PC-3 (cell line): ENCODE measurements around the gene CSNK1A1. TPM values are rescaled to one million over a fixed set of nuclear protein-coding genes. Genes with fewer than 3 reads are reported as not detected.

Source experiments
- ATAC-seq: fragments of 200-7000 bp; cut with Tn5 transposase; 2 replicates; pipeline ENCODE4 v1.9.1; 2020; ENCODE audit warnings: mild to moderate bottlenecking, moderate library complexity
- BruUV-seq: library from RNA; stranded (reverse); fragments of 400-500 nt; replicated peaks from 2 replicates; lab custom pipeline; 2021; lab: Mats Ljungman, UMichigan
- CTCF ChIA-PET: fragments of 300-600 bp; sonication (Branson Sonifier 250); formaldehyde crosslinking; loops from one replicate; lab custom pipeline; 2022; ENCODE audit warnings: antibody characterized with exemption; lab: Charles Lee
- POLR2A ChIA-PET: fragments of 300-600 bp; sonication (Branson Sonifier 250); formaldehyde crosslinking; loops from one replicate; lab custom pipeline; 2022; ENCODE audit warnings: antibody characterized with exemption; ENCODE audit not compliant: unreplicated experiment; lab: Charles Lee
- DNase-seq: peaks from one replicate; pipeline ENCODE4 v3.0.0-alpha.2; 2015
- H2AFZ ChIP-seq: fragments of 300-600 bp; sonication (generic); 2 replicates; pipeline ENCODE4 v1.6.0; 2016; ENCODE audit warnings: antibody characterized with exemption, low read length
- H3F3A ChIP-seq: fragments of 300-600 bp; sonication (generic); one replicate; pipeline ENCODE4 v1.6.0; 2017; ENCODE audit warnings: antibody characterized with exemption, low read length, control low read depth, mild to moderate bottlenecking; ENCODE audit not compliant: unreplicated experiment
- H3K27ac ChIP-seq: fragments of 300-600 bp; sonication (generic); 2 replicates; pipeline ENCODE4 v1.5.1; 2016; ENCODE audit warnings: mild to moderate bottlenecking, low read length
- H3K27me3 ChIP-seq: fragments of 300-600 bp; sonication (generic); 2 replicates; pipeline ENCODE4 v1.6.1; 2016; ENCODE audit warnings: low read length, mixed read lengths
- H3K36me3 ChIP-seq: fragments of 300-600 bp; sonication (generic); 2 replicates; pipeline ENCODE4 v1.6.1; 2016; ENCODE audit warnings: low read depth, mixed run types, low read length, mixed read lengths
- H3K4me1 ChIP-seq: fragments of 300-600 bp; sonication (generic); 2 replicates; pipeline ENCODE4 v1.5.1; 2016; ENCODE audit warnings: low read length; ENCODE audit not compliant: insufficient read depth
- H3K4me2 ChIP-seq: fragments of 300-600 bp; sonication (generic); 2 replicates; pipeline ENCODE4 v1.6.0; 2016; ENCODE audit warnings: low read length
- H3K4me3 ChIP-seq: fragments of 300-600 bp; sonication (generic); 2 replicates; pipeline ENCODE4 v1.5.1; 2016; ENCODE audit warnings: mild to moderate bottlenecking, low read length, mixed read lengths
- H3K79me2 ChIP-seq: fragments of 300-600 bp; sonication (generic); 2 replicates; pipeline ENCODE4 v1.6.1; 2017; ENCODE audit warnings: low read length, mixed read lengths
- H3K9ac ChIP-seq: fragments of 300-600 bp; sonication (generic); 2 replicates; pipeline ENCODE4 v1.6.0; 2016; ENCODE audit warnings: mild to moderate bottlenecking, low read length
- H3K9me2 ChIP-seq: fragments of 300-600 bp; sonication (generic); replicated peaks from 2 replicates; pipeline ENCODE4 v1.6.1; 2016; ENCODE audit warnings: mixed run types, low read length, mixed read lengths
- H3K9me3 ChIP-seq: fragments of 300-600 bp; sonication (generic); 2 replicates; pipeline ENCODE4 v1.6.1; 2016; ENCODE audit warnings: low read length, mixed read lengths
- H4K20me1 ChIP-seq: fragments of 300-600 bp; sonication (generic); 2 replicates; pipeline ENCODE4 v1.6.1; 2016; ENCODE audit warnings: low read length, mixed read lengths
- EZH2 ChIP-seq: fragments of 300-600 bp; sonication (generic); IDR thresholded peaks from one replicate; pipeline ENCODE4 v1.6.1; 2017; ENCODE audit warnings: antibody characterized with exemption, mild to moderate bottlenecking, low read length; ENCODE audit not compliant: unreplicated experiment
- EZH2phosphoT487 ChIP-seq: fragments of 300-600 bp; sonication (generic); IDR thresholded peaks from 2 replicates; pipeline ENCODE4 v1.6.1; 2018; ENCODE audit warnings: mild to moderate bottlenecking, antibody characterized with exemption, low read length, borderline replicate concordance
- intact Hi-C: fragments of 100-400 bp; cut with micrococcal nuclease; formaldehyde crosslinking; loops from 2 replicates; pipeline ENCODE4 v1.9.0; 2023
- total RNA-seq: library from RNA; depleted of rRNA; stranded (reverse); fragments of >200 nt; gene quantifications from 2 replicates; pipeline ENCODE4 v1.2.3, GENCODE V29; 2014
- TF ChIP-seq, protein P1 (sequence below): fragments of 300-600 bp; sonication (generic); conservative IDR thresholded peaks from 2 replicates; pipeline ENCODE4 v1.5.1; 2017; ENCODE audit warnings: antibody characterized with exemption, low read depth, mild to moderate bottlenecking, low read length

CSNK1A1 gene
- total RNA-seq, 1 experiment from 2014 or later = 586 TPM

DNA sequence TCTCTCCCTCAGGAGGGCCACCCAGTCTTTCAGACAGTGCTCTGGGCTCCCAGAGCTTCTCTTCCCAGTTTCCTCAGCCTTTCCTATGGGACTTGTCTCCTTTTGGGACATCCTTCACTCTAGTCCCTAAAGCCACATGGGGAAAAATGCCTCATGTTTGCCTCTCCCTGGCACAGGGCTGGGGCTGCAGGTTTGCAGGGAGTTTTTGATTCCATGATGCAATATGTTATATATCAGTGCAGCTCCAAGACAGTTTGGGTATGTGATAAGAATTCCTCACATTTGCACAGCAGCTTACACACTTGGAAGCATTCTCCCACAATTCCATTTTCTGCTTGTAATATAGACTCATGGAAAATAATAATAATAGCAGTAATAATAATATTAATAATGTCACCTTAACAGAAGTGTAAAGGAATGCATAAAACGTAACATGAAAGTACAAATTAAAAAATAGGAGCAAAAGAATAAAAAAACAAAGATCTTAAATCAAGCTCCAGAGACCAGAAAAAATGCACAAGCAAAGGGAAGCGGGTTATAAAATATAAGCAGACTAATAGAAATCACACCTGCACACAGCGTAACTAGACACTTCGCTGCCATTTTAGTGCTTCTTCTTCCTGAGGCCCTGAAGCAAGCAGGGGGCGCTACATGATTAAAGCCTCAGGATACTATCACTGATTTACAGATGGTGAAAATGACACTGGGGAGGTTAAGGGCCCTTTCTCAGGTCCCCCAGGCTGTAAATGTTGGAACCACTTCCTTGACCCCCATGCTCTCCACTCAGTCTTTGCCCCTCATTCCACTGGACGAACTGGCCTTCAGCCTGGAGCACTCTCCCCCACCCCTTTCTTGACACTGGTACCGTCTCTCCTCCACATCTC is 102.2 kb downstream of the CSNK1A1 start:
- BruUV-seq = no TSS peak
- no peak for ATAC-seq

DNA sequence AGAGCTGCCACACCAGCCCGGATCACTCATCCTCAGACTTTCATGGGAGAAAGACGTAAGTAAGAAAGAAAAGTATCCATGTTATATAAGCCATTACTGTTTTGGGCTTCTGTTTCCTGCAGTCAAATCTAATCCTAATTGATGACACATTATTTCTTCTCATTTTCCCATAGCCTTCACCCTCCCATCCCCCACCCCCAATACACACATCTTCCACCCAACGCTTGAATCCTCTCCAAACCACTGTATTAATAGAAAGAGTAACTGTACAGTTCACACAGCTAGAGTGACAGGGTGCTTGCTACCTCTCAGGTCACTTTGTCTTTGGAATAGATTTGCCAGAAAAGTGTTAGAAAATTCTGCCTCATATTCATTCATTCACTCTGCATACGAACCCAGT is 102.8 kb downstream of the CSNK1A1 start:
- H3F3A ChIP-seq = no peaks in the 10 kb centered on the region
- H3K4me3 ChIP-seq = no peak overlapping the region
- POLR2A ChIA-PET = no interaction called here
- CTCF ChIA-PET = no interaction called here
- H3K4me1 ChIP-seq = peaks cover 20% of the 10 kb centered on the region
- H3K27me3 ChIP-seq = no peaks in the 10 kb centered on the region
- H3K79me2 ChIP-seq = no peaks in the 10 kb centered on the region
- no peak overlapping the region for H3K9ac ChIP-seq
- no peak overlapping the region for H3K4me2 ChIP-seq
- intact Hi-C loops = no loop called here
- H4K20me1 ChIP-seq = no peaks in the 10 kb centered on the region
- TF ChIP-seq EZH2phosphoT487 (no peak), EZH2 (no peak)
- TF ChIP-seq, protein P1, sequence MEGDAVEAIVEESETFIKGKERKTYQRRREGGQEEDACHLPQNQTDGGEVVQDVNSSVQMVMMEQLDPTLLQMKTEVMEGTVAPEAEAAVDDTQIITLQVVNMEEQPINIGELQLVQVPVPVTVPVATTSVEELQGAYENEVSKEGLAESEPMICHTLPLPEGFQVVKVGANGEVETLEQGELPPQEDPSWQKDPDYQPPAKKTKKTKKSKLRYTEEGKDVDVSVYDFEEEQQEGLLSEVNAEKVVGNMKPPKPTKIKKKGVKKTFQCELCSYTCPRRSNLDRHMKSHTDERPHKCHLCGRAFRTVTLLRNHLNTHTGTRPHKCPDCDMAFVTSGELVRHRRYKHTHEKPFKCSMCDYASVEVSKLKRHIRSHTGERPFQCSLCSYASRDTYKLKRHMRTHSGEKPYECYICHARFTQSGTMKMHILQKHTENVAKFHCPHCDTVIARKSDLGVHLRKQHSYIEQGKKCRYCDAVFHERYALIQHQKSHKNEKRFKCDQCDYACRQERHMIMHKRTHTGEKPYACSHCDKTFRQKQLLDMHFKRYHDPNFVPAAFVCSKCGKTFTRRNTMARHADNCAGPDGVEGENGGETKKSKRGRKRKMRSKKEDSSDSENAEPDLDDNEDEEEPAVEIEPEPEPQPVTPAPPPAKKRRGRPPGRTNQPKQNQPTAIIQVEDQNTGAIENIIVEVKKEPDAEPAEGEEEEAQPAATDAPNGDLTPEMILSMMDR = no peak
- ATAC-seq (no peak), DNase-seq (no peak)
- H3K9me2 ChIP-seq = no peaks in the 10 kb centered on the region
- BruUV-seq = no TSS peak
- no peak overlapping the region for H2AFZ ChIP-seq
- H3K36me3 ChIP-seq = no peaks in the 10 kb centered on the region
- H3K9me3 ChIP-seq = no peaks in the 10 kb centered on the region
- H3K27ac ChIP-seq = no peak overlapping the region

More for the DNA sequence above, 102.2 kb downstream of the CSNK1A1 start:
- H4K20me1 ChIP-seq = no peaks in the 10 kb centered on the region
- no peak overlapping the region for H3K27ac ChIP-seq
- peaks cover 21% of the 10 kb centered on the region for H3K4me1 ChIP-seq
- peak; percentile 61 for DNase-seq
- no peaks in the 10 kb centered on the region for H3K79me2 ChIP-seq
- H3K9me2 ChIP-seq = no peaks in the 10 kb centered on the region
- H3K4me3 ChIP-seq = no peak overlapping the region
- no peaks in the 10 kb centered on the region for H3F3A ChIP-seq
- TF ChIP-seq, protein P1 = peak; percentile 70
- no peak for TF ChIP-seq EZH2
- H2AFZ ChIP-seq = no peak overlapping the region
- CTCF ChIA-PET = no interaction called here
- H3K27me3 ChIP-seq = no peaks in the 10 kb centered on the region
- POLR2A ChIA-PET = no interaction called here
- no peak overlapping the region for H3K9ac ChIP-seq
- no peak overlapping the region for H3K4me2 ChIP-seq
- no peaks in the 10 kb centered on the region for H3K36me3 ChIP-seq
- no peaks in the 10 kb centered on the region for H3K9me3 ChIP-seq
- intact Hi-C loops = no loop called here
